A549 (cell line): ENCODE results near the gene RGS17. TPM values are rescaled to one million over a fixed set of nuclear protein-coding genes. Genes with fewer than 3 reads are reported as not detected.
"Not testable (repeated sequence)": the region's sequence is repeated elsewhere in the genome, so short reads cannot be mapped to it uniquely, and the experiment has no call there.

Source experiments
- ATAC-seq, 2 experiments: fragments of 200-7000 bp in 1 of 2; fragments of >200 bp in 1 of 2; cut with Nextera tagmentation in 1 of 2; cut with Tn5 transposase in 1 of 2; 3 replicates each; pipeline versions ENCODE4 v1.8.0 to v1.9.1; 2018 to 2020; ENCODE audit warnings: mild to moderate bottlenecking in 1 of 2, moderate library complexity in 1 of 2
- CTCF ChIA-PET: fragments of 300-600 bp; sonication (Branson Sonifier 250); formaldehyde crosslinking; extraction: SDS; loops from one replicate; lab custom pipeline; 2021; ENCODE audit warnings: antibody characterized with exemption, inconsistent platforms; lab: Yijun Ruan, JAX
- POLR2A ChIA-PET: fragments of 350-600 bp; formaldehyde crosslinking; extraction: SDS; loops from one replicate; lab custom pipeline; 2021; ENCODE audit warnings: antibody characterized with exemption, inconsistent platforms; lab: Yijun Ruan, JAX
- DNase-seq, 2 experiments: peaks; one replicate each; pipeline versions ENCODE4 v3.0.0 to v3.0.0-alpha.2; 2011 to 2016; ENCODE audit warnings: low read depth in 1 of 2, low spot score in 1 of 2
- FAIRE-seq: peaks from 2 replicates; lab custom pipeline; 2011; peaks lifted over from hg19 to GRCh38; lab: Jason Lieb, UNC
- H3K27ac ChIP-seq, 2 experiments: fragments of >200 bp; sonication (Bioruptor Twin); formaldehyde crosslinking; 3 replicates each; pipeline ENCODE4 v1.5.1; 2016 to 2017
- H3K4me1 ChIP-seq: fragments of >200 bp; sonication (Bioruptor Twin); formaldehyde crosslinking; 3 replicates; pipeline ENCODE4 v1.6.1; 2016
- H3K4me2 ChIP-seq: fragments of >200 bp; sonication (Bioruptor Twin); formaldehyde crosslinking; 3 replicates; pipeline ENCODE4 v1.6.1; 2016
- H3K4me3 ChIP-seq: fragments of >200 bp; sonication (Bioruptor Twin); formaldehyde crosslinking; 3 replicates; pipeline ENCODE4 v1.5.1; 2016
- H3K9me3 ChIP-seq: fragments of >200 bp; sonication (Bioruptor Twin); formaldehyde crosslinking; 3 replicates; pipeline ENCODE4 v1.6.1; 2016
- BHLHE40 ChIP-seq: IDR thresholded peaks from 2 replicates; pipeline ENCODE4 v1.6.1; 2012; ENCODE audit warnings: low read depth, low read length, inconsistent platforms
- CBX2 ChIP-seq: fragments of 200-600 bp; sonication (generic); IDR thresholded peaks from 2 replicates; pipeline ENCODE4 v1.6.1; 2016; ENCODE audit warnings: low read depth, mild to moderate bottlenecking, borderline replicate concordance
- CEBPB ChIP-seq, 2 experiments: fragments of >200 bp in 1 of 2; sonication (Bioruptor Twin) in 1 of 2; formaldehyde crosslinking in 1 of 2; IDR thresholded peaks; 2 replicates each; pipeline ENCODE4 v1.6.1; 2012 to 2016
- CHD2 ChIP-seq: fragments of 150-350 bp; IDR thresholded peaks from 2 replicates; pipeline ENCODE4 v1.6.1; 2014; ENCODE audit warnings: low read length; ENCODE audit not compliant: partially characterized antibody
- EHF ChIP-seq: fragments of 250-450 bp; sonication (Bioruptor Pico); IDR thresholded peaks from 2 replicates; pipeline ENCODE4 v1.5.0; 2020; ENCODE audit warnings: mild to moderate bottlenecking
- EHMT2 ChIP-seq: fragments of 200-600 bp; sonication (generic); IDR thresholded peaks from 2 replicates; pipeline ENCODE4 v1.6.1; 2016; ENCODE audit warnings: antibody characterized with exemption, low read depth, mild to moderate bottlenecking, moderate library complexity
- ELK1 ChIP-seq: fragments of 150-350 bp; IDR thresholded peaks from 2 replicates; pipeline ENCODE4 v1.6.1; 2014; ENCODE audit warnings: low read depth, mild to moderate bottlenecking, low read length
- FOSB ChIP-seq: fragments of 250-450 bp; sonication (Bioruptor Pico); IDR thresholded peaks from 2 replicates; pipeline ENCODE4 v1.5.0; 2020; ENCODE audit warnings: mild to moderate bottlenecking, moderate library complexity
- FOSL2 ChIP-seq, 2 experiments: fragments of 450-650 bp in 1 of 2; fragments of >200 bp in 1 of 2; sonication (Bioruptor Twin) in 1 of 2; formaldehyde crosslinking; IDR thresholded peaks; 2 replicates each; pipeline versions ENCODE4 v1.5.0 to v1.6.1; 2016 to 2020; ENCODE audit warnings: mild to moderate bottlenecking in 1 of 2, moderate library complexity in 1 of 2
- HES2 ChIP-seq: fragments of >200 bp; sonication (Bioruptor Twin); formaldehyde crosslinking; IDR thresholded peaks from 2 replicates; pipeline ENCODE4 v1.6.1; 2016
- HMGXB4 ChIP-seq: fragments of 250-450 bp; sonication (Bioruptor Pico); IDR thresholded peaks from 2 replicates; pipeline ENCODE4 v1.5.0; 2021; ENCODE audit warnings: mild to moderate bottlenecking, moderate library complexity, borderline replicate concordance
- JUN ChIP-seq, 2 experiments: fragments of >200 bp; sonication (Bioruptor Twin); formaldehyde crosslinking; IDR thresholded peaks; 2 replicates in 1 of 2; 3 replicates in 1 of 2; pipeline ENCODE4 v1.6.1; 2016 to 2017
- MAFK ChIP-seq: fragments of 450-650 bp; IDR thresholded peaks from 2 replicates; pipeline ENCODE4 v1.6.1; 2014; ENCODE audit not compliant: partially characterized antibody
- MYC ChIP-seq: IDR thresholded peaks from 2 replicates; pipeline ENCODE4 v1.6.1; 2012; ENCODE audit warnings: mild to moderate bottlenecking, inconsistent platforms, low read length, improper control_type of control experiment, borderline replicate concordance
- NFE2L2 ChIP-seq: fragments of 150-350 bp; conservative IDR thresholded peaks from 2 replicates; pipeline ENCODE4 v1.6.1; 2014; ENCODE audit warnings: low read length
- PHF8 ChIP-seq: fragments of 200-600 bp; sonication (generic); IDR thresholded peaks from 2 replicates; pipeline ENCODE4 v1.6.1; 2016; ENCODE audit warnings: low read depth, mild to moderate bottlenecking, antibody characterized with exemption, moderate library complexity, borderline replicate concordance
- RAD21 ChIP-seq, 2 experiments: fragments of >200 bp in 1 of 2; sonication (Bioruptor Twin) in 1 of 2; formaldehyde crosslinking in 1 of 2; IDR thresholded peaks in 1 of 2; conservative IDR thresholded peaks in 1 of 2; 2 replicates in 1 of 2; 3 replicates in 1 of 2; pipeline ENCODE4 v1.6.1; 2012 to 2018; ENCODE audit warnings: inconsistent platforms in 1 of 2
- RFX5 ChIP-seq: fragments of 450-650 bp; IDR thresholded peaks from 2 replicates; pipeline ENCODE4 v1.7.1; 2014; ENCODE audit warnings: antibody characterized with exemption, mild to moderate bottlenecking, moderate library complexity
- RNF2 ChIP-seq: fragments of 200-600 bp; sonication (generic); IDR thresholded peaks from 2 replicates; pipeline ENCODE4 v1.6.1; 2016; ENCODE audit warnings: low read depth, mild to moderate bottlenecking, antibody characterized with exemption, moderate library complexity, borderline replicate concordance
- SREBF2 ChIP-seq: fragments of 450-650 bp; IDR thresholded peaks from 2 replicates; pipeline ENCODE4 v1.6.1; 2014; ENCODE audit warnings: mild to moderate bottlenecking, moderate library complexity
- USF2 ChIP-seq: fragments of 450-650 bp; IDR thresholded peaks from 2 replicates; pipeline ENCODE4 v1.6.1; 2014; ENCODE audit warnings: antibody characterized with exemption
- WGBS: methylation state at CpG from one replicate; pipeline ENCODE4 v1.1.6; 2017; ENCODE audit errors: missing lambda C conversion rate; 5-methylcytosine and 5-hydroxymethylcytosine counted together
- polyA plus RNA-seq, 4 experiments: library from polyadenylated mRNA; depleted of rRNA in 3 of 4; stranded (reverse); fragments of >200 nt; fragmentation: RNase III in 1 of 4; extraction: RNeasy Plus Mini Kit Qiagen cat#74134 plus additional on column Dnase treatment in 1 of 4; gene quantifications; 2 replicates in 3 of 4; 3 replicates in 1 of 4; pipeline ENCODE4 v1.2.3, GENCODE V29; 2011 to 2017

The RGS17 gene
- polyA plus RNA-seq, 2 of the 4 experiments (the other 2 are of a cell fraction) = 3.2 to 9.8 TPM

- TF ChIP-seq FOSL2 (IDR thresholded peaks at IDR 0.05) (no peak), FOSL2 (CRISPR knock-in tag; IDR thresholded peaks at IDR 0.05) (no peak)
- ATAC-seq = no peak
- Histone ChIP-seq H3K27ac (no peak overlapping the region), H3K9me3 (no peaks in the 10 kb centered on the region), H3K4me3 (no peak overlapping the region), H3K4me1 (no peaks in the 10 kb centered on the region), H3K4me2 (no peak overlapping the region)
- FAIRE-seq = no peak
- POLR2A ChIA-PET = no interaction called here
- no peak for DNase-seq
- CTCF ChIA-PET = no interaction called here
These were observed 137.2 kb downstream of the RGS17 start for GRCh38 chr6:152993847-152994246.

GRCh38 chr6:152993431-152993830, 137.7 kb downstream of the RGS17 start:
- no peaks in the 10 kb centered on the region for H3K9me3 ChIP-seq
- no peak for TF ChIP-seq BHLHE40
- no peak for TF ChIP-seq HES2
- TF ChIP-seq RFX5 = no peak
- TF ChIP-seq EHF = no peak
- TF ChIP-seq MYC = no peak
- TF ChIP-seq EHMT2 = no peak
- TF ChIP-seq ELK1 = no peak
- TF ChIP-seq NFE2L2 = no peak
- TF ChIP-seq, all 56 proteins: peak for 0
- no peak for FAIRE-seq
- DNase-seq = peak; percentile 19 to 22
- Histone ChIP-seq H3K4me3 (no peak overlapping the region), H3K27ac (no peak overlapping the region), H3K4me2 (no peak overlapping the region), H3K4me1 (no peaks in the 10 kb centered on the region)
- POLR2A ChIA-PET = no interaction called here
- CTCF ChIA-PET = no interaction called here
- peak; percentile 71 to 82; a peak in 5 of 6 replicates for ATAC-seq

GRCh38 chr6:152986978-152987377, 144.1 kb downstream of the RGS17 start:
- no peak for FAIRE-seq
- CTCF ChIA-PET = no interaction called here

GRCh38 chr6:152985300-152985699, 145.8 kb downstream of the RGS17 start:
- FAIRE-seq, POLR2A ChIA-PET, ATAC-seq, DNase-seq, H3K9me3 ChIP-seq: not testable (repeated sequence)
- Histone ChIP-seq H3K4me3 (peak overlapping the region; percentile 69; the same call in 1 of the 3 replicates), H3K27ac (peak overlapping the region in 1 of 2 experiments; percentile 96; a peak in 2 of 6 replicates), H3K4me2 (peak overlapping the region; percentile 96), H3K4me1 (peaks cover 16% of the 10 kb centered on the region)
- 88% methylated on average over 11 of the region's 11 CpGs for whole genome bisulfite sequencing
- CTCF ChIA-PET = interaction anchor here (0.8 kb wide), 1 partner anchor 11 kb away, joined by 3 read pairs; no protein-coding TSS in a partner anchor

More at GRCh38 chr6:152986978-152987377, 144.1 kb downstream of the RGS17 start:
- TF ChIP-seq CHD2 (no peak), CBX2 (no peak), CEBPB (IDR thresholded peaks at IDR 0.05) (no peak), JUN (IDR thresholded peaks at IDR 0.05) (no peak)
- no peak overlapping the region for H3K27ac ChIP-seq
- WGBS = 89% methylated on average over 2 of the region's 2 CpGs
- no peaks in the 10 kb centered on the region for H3K9me3 ChIP-seq
- no peak overlapping the region for H3K4me3 ChIP-seq
- no peak for ATAC-seq
- DNase-seq = no peak
- H3K4me2 ChIP-seq = no peak overlapping the region
- POLR2A ChIA-PET = no interaction called here
- H3K4me1 ChIP-seq = peaks cover 9% of the 10 kb centered on the region; the same call in 2 of the 3 replicates

- TF ChIP-seq CHD2 = no peak
- TF ChIP-seq FOSB (CRISPR knock-in tag) = no peak
- TF ChIP-seq RNF2 = no peak
- no peak for TF ChIP-seq CEBPB (IDR thresholded peaks at IDR 0.05)
- no peak for TF ChIP-seq USF2
- TF ChIP-seq HMGXB4 (CRISPR knock-in tag) = no peak
- no peak for TF ChIP-seq SREBF2
- no peak for TF ChIP-seq RAD21 (conservative IDR thresholded peaks at IDR 0.05 in 1 of 2, IDR thresholded peaks at IDR 0.05 in 1 of 2)
- TF ChIP-seq PHF8 = no peak
- no peak for TF ChIP-seq CBX2
- TF ChIP-seq MAFK = no peak
- no peak for TF ChIP-seq NFE2L2
- H3K4me1 ChIP-seq = peaks cover 24% of the 10 kb centered on the region
- H3K27ac ChIP-seq = peak overlapping the region; percentile 91 to 96
- ATAC-seq (no peak), DNase-seq (no peak), FAIRE-seq (no peak)
- ChIA-PET POLR2A (interaction anchor here (1.9 kb wide), 1 partner anchor 16 kb away, joined by 10 read pairs; no protein-coding TSS in a partner anchor), CTCF (no interaction called here)
- WGBS = 3% methylated on average over 7 of the region's 7 CpGs
- peak overlapping the region; percentile 69 for H3K4me3 ChIP-seq
- H3K4me2 ChIP-seq = peak overlapping the region; percentile 96
- H3K9me3 ChIP-seq = no peaks in the 10 kb centered on the region
These were observed 146.6 kb downstream of the RGS17 start for GRCh38 chr6:152984513-152984872.
